Measurements from ENCODE around the gene SIAH3. TPM values are rescaled to one million over a fixed set of nuclear protein-coding genes. Genes with fewer than 3 reads are reported as not detected.

The SIAH3 gene
- polyA plus RNA-seq, 1 donor from 2014 or later: 4.9 TPM

GRCh38 chr13:45833242-45833641 is 18.3 kb downstream of the SIAH3 start:
- Histone ChIP-seq H3K9me3 (ENCODE audit: low read length) (no peaks in the 10 kb centered on the region), H3K9me2 (ENCODE audit: insufficient read depth, low read length) (no peaks in the 10 kb centered on the region), H3K4me3 (ENCODE audit: low read length) (no peak overlapping the region), H3K27ac (ENCODE audit: low read length) (no peak overlapping the region), H2AFZ (ENCODE audit: low read depth, low read length) (no peak overlapping the region), H3F3A (ENCODE audit: insufficient read depth, low read length, poor library complexity, severe bottlenecking) (peaks cover 5% of the 10 kb centered on the region), H3K79me2 (replicated peaks; ENCODE audit: insufficient read depth, low read length) (no peaks in the 10 kb centered on the region), H3K36me3 (ENCODE audit: insufficient read depth, low read length) (no peaks in the 10 kb centered on the region), H4K20me1 (ENCODE audit: insufficient read depth) (no peaks in the 10 kb centered on the region), H3K27me3 (ENCODE audit: insufficient read depth, low read depth, low read length) (no peaks in the 10 kb centered on the region), H3K9ac (ENCODE audit: low read length) (no peak overlapping the region), H3K4me2 (ENCODE audit: low read length) (no peak overlapping the region)
- no peak for TF ChIP-seq POLR2AphosphoS5 (IDR thresholded peaks at IDR 0.05)
- no peak for TF ChIP-seq REST (IDR thresholded peaks at IDR 0.05; ENCODE audit: borderline replicate concordance)
- no peak for TF ChIP-seq EZH2 (IDR thresholded peaks at IDR 0.05; ENCODE audit: borderline replicate concordance, insufficient read depth, low read length, poor library complexity, severe bottlenecking)
- TF ChIP-seq MXI1 (conservative IDR thresholded peaks at IDR 0.05; ENCODE audit: poor library complexity, severe bottlenecking): no peak
- TF ChIP-seq EP300 (conservative IDR thresholded peaks at IDR 0.05; ENCODE audit: poor library complexity, severe bottlenecking): no peak
- TF ChIP-seq TAF1 (IDR thresholded peaks at IDR 0.05; ENCODE audit: low read depth): no peak
- TF ChIP-seq, protein P1, sequence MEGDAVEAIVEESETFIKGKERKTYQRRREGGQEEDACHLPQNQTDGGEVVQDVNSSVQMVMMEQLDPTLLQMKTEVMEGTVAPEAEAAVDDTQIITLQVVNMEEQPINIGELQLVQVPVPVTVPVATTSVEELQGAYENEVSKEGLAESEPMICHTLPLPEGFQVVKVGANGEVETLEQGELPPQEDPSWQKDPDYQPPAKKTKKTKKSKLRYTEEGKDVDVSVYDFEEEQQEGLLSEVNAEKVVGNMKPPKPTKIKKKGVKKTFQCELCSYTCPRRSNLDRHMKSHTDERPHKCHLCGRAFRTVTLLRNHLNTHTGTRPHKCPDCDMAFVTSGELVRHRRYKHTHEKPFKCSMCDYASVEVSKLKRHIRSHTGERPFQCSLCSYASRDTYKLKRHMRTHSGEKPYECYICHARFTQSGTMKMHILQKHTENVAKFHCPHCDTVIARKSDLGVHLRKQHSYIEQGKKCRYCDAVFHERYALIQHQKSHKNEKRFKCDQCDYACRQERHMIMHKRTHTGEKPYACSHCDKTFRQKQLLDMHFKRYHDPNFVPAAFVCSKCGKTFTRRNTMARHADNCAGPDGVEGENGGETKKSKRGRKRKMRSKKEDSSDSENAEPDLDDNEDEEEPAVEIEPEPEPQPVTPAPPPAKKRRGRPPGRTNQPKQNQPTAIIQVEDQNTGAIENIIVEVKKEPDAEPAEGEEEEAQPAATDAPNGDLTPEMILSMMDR (IDR thresholded peaks at IDR 0.05; ENCODE audit: poor library complexity, severe bottlenecking): no peak
- TF ChIP-seq SMC3 (conservative IDR thresholded peaks at IDR 0.05; ENCODE audit: poor library complexity): no peak
- no peak for TF ChIP-seq RAD21 (conservative IDR thresholded peaks at IDR 0.05)

DNA sequence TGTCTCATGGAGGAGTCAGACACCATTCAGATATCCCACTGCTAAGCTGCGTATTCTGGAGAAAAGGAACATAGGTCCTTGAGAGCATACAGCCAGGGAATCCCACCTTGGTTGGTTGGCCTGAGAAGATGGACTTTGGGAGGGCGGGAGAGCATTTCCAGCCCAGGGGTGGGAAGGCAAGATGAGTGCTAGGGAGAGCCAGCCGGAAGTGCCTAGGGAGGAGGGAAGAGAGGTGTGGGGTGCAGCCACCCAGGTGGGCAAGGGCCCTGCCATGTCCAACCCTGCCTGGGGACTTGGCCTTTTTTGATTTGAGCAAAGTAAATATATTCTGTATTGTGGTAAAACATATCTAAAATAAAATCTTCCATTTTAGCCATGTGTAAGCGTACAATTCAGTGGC is 19.7 kb downstream of the SIAH3 start:
- no peak overlapping the region for H2AFZ ChIP-seq (ENCODE audit: low read depth, low read length)
- no peaks in the 10 kb centered on the region for H3K79me2 ChIP-seq (replicated peaks; ENCODE audit: insufficient read depth, low read length)
- H3K36me3 ChIP-seq (ENCODE audit: insufficient read depth, low read length): no peaks in the 10 kb centered on the region
- peaks cover 5% of the 10 kb centered on the region for H3F3A ChIP-seq (ENCODE audit: insufficient read depth, low read length, poor library complexity, severe bottlenecking)
- no peaks in the 10 kb centered on the region for H4K20me1 ChIP-seq (ENCODE audit: insufficient read depth)
- H3K9ac ChIP-seq (ENCODE audit: low read length): no peak overlapping the region
- no peak for TF ChIP-seq EZH2 (IDR thresholded peaks at IDR 0.05; ENCODE audit: borderline replicate concordance, insufficient read depth, low read length, poor library complexity, severe bottlenecking)
- TF ChIP-seq TAF1 (IDR thresholded peaks at IDR 0.05; ENCODE audit: low read depth): no peak
- TF ChIP-seq SMC3 (conservative IDR thresholded peaks at IDR 0.05; ENCODE audit: poor library complexity): no peak
- no peak for TF ChIP-seq EP300 (conservative IDR thresholded peaks at IDR 0.05; ENCODE audit: poor library complexity, severe bottlenecking)
- TF ChIP-seq REST (IDR thresholded peaks at IDR 0.05; ENCODE audit: borderline replicate concordance): no peak
- no peak for TF ChIP-seq POLR2AphosphoS5 (IDR thresholded peaks at IDR 0.05)
- no peak for TF ChIP-seq RAD21 (conservative IDR thresholded peaks at IDR 0.05)
- TF ChIP-seq, protein P1 (IDR thresholded peaks at IDR 0.05; ENCODE audit: poor library complexity, severe bottlenecking): no peak
- TF ChIP-seq MXI1 (conservative IDR thresholded peaks at IDR 0.05; ENCODE audit: poor library complexity, severe bottlenecking): no peak
- H3K27ac ChIP-seq (ENCODE audit: low read length): no peak overlapping the region
- H3K27me3 ChIP-seq (ENCODE audit: insufficient read depth, low read depth, low read length): no peaks in the 10 kb centered on the region
- H3K9me3 ChIP-seq (ENCODE audit: low read length): no peaks in the 10 kb centered on the region
- H3K9me2 ChIP-seq (ENCODE audit: insufficient read depth, low read length): no peaks in the 10 kb centered on the region
- no peak overlapping the region for H3K4me3 ChIP-seq (ENCODE audit: low read length)
- no peak overlapping the region for H3K4me2 ChIP-seq (ENCODE audit: low read length)

All from neural cell (in vitro differentiated cells).